Measurements from ENCODE around the gene FOSB.
A peak's percentile ranks its signal among the peaks of the same experiment; 100 is the strongest.

The FOSB gene

DNA sequence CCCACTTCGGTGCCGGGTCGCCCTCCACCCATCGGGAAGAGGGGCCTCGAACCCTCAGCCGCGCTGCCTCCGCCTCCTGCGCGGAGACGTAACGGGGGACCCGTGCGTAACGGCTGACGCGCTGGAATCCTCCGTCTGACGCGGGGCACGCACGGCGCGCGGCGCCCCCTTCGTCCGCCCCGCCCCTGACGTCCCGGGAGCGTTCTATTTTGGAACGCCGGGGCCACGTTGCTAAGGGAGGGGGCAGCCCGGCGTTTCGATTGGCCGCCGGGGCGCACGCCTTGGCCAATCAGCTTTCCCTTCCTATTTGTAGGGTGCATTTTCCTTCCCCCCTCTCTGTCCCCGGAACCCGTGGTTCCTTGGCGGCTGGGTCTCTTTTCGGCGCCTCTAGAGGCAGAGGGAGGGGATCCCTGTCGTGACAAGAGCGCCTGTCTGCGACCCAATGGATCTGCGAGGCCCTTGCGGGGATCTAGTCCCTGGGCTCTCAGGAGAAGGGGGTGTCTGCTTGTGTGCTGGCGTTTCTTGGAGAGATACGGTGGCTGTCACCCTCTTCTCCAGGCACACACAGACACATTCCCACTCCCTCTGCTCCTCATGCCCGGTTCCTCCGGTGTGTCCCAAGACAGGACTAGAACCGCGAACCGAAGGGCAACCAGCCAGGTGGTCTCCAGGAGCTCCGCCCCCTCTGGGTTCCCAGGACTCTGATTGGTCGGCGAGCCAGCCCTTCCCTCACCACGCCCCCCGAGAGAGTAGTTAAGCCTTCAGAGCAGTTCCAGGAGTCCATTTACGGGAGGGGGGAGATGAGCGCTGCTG is 1.5 kb downstream of the FOSB start:
- peak; percentile 83 for DNase-seq

DNA sequence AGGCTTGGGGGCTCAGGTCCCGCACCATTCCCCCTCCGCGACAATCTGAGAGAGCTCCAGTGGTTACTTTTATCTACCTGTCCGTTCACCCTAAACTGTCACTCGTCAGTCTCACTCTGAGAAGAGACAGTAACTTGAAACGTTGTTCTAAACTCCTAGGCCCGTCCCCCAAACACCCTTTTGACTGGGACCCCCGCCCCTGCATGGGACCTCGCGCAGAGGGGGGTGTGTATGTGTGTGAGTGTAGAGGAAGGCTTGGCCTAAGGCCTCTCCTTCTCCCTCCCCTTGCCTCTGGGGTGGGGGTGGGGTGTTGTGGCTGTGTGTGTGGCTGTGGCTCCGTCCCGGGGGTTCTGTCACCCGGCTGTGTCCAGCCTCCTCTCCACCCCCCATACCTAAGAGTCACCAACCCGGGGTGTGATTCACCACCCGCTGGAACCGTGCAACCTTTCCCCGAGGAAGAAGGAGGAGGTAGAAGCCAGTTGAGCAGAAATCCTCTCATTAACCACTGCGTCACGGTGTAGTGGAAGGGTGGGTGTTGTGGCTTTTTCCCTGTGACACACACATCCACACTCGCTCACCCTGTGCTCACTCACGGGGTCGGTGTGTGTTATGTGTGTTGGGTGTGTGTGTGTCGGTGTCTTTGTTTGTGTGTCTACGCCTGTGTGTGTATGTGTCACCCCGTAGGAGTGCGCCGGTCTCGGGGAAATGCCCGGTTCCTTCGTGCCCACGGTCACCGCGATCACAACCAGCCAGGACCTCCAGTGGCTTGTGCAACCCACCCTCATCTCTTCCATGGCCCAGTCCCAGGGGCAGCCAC is 2.4 kb downstream of the FOSB start:
- no peak for DNase-seq

DNA sequence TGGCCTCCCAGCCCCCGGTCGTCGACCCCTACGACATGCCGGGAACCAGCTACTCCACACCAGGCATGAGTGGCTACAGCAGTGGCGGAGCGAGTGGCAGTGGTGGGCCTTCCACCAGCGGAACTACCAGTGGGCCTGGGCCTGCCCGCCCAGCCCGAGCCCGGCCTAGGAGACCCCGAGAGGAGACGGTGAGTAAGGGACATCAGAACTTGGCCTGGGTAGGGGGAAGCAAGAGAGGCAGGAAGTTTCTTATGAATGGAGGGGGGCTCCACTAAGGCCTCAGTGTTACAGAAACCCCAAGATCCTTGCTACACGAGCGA is 2.9 kb downstream of the FOSB start:
- no peak for DNase-seq

DNA sequence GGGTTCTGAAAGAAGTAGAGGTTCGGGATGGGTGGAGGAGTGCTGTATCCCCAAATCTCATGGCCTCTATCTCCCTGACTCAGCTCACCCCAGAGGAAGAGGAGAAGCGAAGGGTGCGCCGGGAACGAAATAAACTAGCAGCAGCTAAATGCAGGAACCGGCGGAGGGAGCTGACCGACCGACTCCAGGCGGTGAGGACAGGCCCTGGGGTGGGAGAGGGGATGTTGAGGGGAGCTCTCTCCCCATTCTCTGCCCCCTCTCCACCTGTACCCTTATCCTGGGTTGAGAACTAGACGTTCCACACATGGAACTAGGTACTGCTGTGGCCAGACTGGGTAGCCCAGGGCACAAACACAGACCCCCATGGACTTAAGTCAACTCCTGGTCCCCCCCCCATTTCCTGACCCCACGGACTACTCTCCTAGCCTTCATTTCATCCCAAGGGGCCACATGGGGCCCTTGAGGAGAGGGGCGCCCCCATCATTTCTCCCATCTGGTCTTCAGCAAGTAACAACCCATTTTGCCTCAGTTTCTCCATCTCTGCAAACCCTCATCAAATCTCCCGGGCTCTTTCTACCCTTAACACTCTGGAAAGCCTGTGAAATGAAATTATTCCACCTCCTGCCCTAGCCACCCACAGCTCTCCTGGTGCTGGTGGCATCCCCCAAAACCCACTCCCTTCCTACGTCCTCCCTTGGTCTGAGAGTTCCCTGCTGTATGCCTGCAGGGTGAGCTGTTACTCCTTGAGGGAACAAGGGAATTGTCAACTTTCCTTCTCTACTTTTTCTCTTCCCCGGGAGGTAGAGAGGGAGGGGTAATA is 3.5 kb downstream of the FOSB start:
- no peak for DNase-seq

DNA sequence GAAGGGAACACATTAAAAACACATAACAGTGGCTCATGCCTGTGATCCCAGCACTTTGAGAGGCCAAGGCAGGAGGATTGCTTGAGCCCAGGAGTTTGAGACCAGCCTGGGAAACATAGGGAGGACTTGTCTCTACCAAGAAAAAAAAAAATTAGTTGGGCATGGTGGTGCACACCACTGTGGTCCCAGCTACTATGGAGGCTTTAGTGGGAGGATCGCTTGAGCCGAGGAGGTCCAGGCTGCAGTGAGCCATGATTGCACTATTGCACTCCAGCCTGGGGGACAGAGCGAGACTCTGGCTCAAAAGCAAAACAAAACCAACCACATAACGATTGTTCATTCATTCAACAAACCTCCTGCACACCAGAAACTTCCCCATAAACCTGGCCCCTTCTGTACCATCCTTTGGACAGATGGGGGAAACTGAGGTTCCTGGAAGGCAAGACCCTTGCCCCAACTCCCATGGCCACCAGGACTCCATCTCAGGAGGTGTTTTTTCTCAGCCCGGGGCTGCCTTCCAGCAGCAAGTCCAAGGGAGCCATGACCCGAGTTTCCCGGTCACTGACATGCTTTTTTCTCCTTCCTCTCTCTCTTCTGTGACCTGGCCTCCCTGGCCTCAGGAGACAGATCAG is 4.3 kb downstream of the FOSB start:
- no peak for DNase-seq

DNA sequence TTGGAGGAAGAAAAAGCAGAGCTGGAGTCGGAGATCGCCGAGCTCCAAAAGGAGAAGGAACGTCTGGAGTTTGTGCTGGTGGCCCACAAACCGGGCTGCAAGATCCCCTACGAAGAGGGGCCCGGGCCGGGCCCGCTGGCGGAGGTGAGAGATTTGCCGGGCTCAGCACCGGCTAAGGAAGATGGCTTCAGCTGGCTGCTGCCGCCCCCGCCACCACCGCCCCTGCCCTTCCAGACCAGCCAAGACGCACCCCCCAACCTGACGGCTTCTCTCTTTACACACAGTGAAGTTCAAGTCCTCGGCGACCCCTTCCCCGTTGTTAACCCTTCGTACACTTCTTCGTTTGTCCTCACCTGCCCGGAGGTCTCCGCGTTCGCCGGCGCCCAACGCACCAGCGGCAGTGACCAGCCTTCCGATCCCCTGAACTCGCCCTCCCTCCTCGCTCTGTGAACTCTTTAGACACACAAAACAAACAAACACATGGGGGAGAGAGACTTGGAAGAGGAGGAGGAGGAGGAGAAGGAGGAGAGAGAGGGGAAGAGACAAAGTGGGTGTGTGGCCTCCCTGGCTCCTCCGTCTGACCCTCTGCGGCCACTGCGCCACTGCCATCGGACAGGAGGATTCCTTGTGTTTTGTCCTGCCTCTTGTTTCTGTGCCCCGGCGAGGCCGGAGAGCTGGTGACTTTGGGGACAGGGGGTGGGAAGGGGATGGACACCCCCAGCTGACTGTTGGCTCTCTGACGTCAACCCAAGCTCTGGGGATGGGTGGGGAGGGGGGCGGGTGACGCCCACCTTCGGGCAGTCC is 5.0 kb downstream of the FOSB start:
- DNase-seq, result no peak

DNA sequence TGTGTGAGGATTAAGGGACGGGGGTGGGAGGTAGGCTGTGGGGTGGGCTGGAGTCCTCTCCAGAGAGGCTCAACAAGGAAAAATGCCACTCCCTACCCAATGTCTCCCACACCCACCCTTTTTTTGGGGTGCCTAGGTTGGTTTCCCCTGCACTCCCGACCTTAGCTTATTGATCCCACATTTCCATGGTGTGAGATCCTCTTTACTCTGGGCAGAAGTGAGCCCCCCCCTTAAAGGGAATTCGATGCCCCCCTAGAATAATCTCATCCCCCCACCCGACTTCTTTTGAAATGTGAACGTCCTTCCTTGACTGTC is 5.5 kb downstream of the FOSB start:
- DNase-seq, result no peak

DNA sequence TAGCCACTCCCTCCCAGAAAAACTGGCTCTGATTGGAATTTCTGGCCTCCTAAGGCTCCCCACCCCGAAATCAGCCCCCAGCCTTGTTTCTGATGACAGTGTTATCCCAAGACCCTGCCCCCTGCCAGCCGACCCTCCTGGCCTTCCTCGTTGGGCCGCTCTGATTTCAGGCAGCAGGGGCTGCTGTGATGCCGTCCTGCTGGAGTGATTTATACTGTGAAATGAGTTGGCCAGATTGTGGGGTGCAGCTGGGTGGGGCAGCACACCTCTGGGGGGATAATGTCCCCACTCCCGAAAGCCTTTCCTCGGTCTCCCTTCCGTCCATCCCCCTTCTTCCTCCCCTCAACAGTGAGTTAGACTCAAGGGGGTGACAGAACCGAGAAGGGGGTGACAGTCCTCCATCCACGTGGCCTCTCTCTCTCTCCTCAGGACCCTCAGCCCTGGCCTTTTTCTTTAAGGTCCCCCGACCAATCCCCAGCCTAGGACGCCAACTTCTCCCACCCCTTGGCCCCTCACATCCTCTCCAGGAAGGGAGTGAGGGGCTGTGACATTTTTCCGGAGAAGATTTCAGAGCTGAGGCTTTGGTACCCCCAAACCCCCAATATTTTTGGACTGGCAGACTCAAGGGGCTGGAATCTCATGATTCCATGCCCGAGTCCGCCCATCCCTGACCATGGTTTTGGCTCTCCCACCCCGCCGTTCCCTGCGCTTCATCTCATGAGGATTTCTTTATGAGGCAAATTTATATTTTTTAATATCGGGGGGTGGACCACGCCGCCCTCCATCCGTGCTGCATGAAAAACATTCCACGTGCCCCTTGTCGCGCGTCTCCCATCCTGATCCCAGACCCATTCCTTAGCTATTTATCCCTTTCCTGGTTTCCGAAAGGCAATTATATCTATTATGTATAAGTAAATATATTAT is 6.1 kb downstream of the FOSB start:
- no peak for DNase-seq

DNA sequence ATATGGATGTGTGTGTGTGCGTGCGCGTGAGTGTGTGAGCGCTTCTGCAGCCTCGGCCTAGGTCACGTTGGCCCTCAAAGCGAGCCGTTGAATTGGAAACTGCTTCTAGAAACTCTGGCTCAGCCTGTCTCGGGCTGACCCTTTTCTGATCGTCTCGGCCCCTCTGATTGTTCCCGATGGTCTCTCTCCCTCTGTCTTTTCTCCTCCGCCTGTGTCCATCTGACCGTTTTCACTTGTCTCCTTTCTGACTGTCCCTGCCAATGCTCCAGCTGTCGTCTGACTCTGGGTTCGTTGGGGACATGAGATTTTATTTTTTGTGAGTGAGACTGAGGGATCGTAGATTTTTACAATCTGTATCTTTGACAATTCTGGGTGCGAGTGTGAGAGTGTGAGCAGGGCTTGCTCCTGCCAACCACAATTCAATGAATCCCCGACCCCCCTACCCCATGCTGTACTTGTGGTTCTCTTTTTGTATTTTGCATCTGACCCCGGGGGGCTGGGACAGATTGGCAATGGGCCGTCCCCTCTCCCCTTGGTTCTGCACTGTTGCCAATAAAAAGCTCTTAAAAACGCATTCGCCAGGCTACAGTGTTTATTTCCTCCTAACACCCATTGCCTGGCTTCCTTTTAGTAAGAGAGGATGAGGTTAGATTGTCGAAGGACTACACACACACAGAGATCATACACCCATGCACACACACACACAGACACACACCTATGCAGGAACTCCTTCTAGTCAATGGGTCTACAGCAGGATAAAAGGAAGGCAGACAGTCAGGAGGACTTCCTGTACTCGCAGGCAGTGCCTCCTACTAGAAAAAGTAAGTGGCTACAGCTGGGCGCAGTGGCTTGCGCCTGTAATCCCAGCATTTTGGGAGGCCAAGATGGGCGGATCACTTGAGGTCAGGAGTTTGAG is 7.1 kb downstream of the FOSB start:
- no peak for DNase-seq

DNA sequence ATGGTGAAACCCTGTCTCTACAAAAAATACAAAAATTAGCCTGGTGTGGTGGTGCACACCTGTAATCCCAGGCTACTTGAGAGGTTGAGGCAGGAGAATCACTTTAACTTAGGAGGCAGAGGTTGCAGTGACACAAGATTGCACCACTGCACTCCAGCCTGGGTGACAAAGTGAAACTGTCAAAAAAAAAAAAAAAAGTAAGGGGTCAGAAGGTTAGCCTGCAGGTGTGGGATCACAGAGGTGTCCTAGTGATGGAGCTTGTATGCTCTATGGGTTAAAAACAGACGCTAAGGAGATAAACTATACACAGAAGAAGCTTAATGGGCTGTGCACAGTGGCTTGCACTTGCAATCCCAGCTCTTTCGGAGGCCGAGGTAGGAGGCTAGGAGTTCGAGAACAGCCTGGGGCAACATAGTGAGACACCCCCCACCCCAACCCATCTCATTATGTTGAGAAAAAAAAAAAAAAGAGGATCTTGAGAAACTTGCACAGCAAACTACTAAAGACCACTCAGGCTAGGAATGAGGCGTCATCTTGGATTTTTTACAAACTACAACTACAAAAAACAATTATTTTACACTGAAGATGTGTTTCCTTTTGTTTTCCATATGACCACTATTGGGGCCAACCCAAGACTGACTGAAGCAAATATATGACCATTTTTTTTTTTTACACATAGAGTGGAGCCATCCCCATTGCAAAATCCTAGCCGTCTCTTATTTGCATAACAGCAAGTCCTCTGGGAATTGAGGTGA is 7.9 kb downstream of the FOSB start:
- DNase-seq, result no peak

DNA sequence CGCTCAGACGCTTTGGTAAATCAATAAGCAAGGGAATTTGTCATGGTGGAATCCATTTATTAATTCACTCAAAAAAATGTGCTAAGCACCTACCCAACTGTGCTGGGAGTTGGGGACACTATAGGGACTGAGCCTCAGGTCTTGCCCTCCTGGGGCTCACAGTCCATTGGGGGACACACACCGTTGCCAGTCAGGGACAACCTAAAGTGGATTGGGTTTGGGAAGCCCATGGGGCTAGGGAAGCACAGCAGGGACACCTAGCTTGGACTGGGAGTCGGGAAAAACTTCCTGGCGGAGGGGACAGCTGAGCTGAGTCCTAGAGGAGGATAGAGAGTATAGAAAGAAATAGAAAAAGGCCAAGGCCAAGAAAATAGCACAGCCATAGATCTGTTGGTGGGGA is 8.5 kb downstream of the FOSB start:
- no peak for DNase-seq

DNA sequence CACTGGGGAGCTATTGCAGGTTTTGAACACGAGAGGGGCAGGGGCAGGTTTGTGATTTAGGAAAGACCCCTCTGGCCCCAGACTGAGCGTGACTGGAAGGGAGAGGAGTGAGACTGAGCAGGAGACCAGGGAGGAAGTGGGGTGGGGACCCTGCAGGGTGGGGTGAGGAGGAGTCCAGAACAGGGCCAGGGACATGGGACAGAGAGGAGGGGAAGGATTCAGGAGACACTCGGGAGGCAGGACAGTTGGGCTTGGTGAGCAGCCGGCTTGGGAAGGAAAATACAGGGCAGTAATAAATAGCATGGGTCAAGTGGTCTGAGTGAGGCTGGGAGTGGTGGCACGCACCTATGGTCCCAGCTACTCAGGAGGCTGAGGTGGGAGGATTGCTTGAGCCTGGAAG is 9.4 kb downstream of the FOSB start:
- DNase-seq, result no peak

DNA sequence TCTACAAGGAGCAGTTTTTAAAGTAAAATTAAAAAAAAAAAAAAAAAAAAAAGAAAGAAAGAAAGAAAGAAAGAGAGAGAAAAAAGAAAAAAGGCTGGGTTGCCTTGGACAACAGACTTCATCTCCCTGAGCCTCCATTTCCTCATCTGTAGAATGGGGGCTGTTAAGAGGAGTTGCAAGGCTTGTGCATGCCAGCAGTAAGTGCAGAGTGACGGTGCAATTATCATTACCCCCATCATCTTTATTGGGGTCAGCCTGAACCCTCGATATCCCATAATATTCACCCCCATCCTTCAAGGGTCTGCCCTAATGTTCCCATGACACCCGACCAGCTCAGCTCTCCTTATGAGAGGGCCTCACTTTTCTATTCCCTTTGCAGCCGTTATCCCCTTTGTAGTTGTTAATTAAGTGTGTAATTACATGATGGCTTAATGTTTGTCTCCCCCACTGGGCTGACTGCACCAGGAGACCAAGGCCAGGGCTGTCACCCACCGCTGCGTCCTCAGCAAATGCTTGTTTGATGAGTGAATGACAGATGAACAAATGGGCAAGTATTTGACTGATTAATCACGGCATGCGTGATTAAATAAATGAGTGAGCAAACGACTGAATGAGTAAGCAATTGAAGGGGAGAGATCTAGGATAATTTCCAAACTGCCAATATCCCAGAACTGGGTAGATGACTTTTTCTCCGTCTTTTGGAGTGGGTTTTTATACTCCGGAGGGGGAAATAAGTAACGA is 10.1 kb downstream of the FOSB start:
- DNase-seq, result no peak

DNA sequence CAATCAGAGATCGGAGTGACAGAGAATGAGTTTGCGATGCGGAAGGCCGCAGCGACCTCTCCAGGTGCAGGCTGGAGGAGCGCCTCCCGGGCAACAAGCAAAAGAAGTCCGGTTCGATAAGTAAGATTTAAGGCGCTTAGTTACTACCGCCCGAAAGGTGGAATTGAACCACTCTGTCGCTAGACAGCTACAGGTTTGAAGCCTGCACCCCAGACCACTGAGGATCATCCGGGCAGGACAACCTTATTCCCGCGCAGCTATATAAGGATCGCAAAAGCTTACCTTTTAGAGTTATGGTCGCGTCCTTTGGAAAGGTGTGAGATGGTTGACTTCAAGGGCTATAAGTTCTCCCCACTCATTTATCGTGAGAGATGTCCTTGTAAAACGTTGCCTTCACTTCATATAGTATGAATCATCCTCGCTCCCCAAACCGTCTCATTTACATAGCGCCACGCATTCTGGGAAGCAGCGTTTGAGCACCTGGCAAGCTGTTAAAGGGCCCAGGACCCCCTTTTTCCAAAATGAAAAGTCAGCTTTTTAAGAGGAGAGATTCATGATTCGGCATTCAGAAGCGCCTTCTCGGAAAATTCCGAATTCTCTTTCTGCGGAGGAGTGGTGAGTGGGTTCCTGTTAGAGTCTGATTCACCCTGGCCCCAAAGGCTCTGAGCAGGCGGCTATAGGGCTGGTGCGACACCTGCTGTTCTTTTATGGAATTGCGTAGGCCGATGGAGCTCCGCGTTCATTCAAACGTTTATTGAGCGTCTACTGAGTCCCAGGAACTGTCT is 10.8 kb downstream of the FOSB start:
- DNase-seq, result peak; percentile 92

DNA sequence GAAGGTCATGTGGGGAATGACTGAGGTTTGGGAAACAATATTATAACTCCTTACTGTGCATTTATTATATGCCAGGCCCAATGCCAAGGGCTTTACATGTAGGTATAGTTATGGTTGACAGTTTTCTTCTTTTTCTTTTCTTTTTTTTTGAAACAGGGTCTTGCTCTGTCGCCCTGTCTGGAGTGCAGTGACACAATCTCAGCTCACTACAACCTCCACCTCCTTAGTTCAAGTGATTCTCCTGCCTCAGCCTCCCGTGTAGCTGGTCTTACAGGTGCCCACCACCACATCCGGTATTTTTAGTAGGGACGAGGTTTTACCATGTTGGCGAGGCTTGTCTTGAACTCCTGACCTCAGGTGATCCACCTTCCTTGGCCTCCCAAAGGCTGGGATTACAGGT is 15.2 kb downstream of the FOSB start:
- DNase-seq, result no peak

DNA sequence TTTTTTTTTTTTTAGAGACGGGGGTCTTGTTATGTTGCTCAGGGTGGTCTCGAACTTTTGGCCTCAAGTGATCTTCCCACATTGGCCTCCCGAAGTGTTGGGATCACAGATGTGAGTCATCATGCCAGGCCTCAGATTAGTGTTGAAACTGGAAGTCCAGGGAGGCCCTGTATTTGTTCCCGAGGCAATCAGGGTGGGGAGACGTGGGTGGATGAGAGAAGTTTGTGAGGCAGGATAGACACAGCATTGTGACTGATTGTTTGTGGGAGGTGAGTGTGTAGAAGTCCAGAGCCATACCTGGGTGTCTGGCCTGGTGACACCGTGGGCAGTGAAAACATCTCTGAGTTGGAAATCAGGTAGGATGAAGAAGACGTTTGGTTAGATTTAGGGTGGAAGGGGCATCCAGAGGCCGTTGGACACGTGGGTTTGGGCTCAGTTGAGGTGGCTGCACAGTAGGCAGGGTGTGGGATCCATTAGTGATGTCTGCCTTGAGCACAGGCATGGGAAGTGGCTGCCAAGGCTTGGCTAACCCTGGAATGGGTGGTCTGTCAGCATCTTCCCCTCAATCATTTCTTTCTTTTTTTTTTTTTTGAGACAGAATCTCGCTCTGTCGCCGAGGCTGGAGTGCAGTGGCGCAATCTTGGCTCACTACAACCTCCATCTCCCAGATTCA is 16.6 kb downstream of the FOSB start:
- no peak for DNase-seq

Measured in DMS 273 treated with DMSO at 0.1 percent for 48 hours (cell line).